Cardiac muscle cell (in vitro differentiated cells and primary cell): ENCODE results near the gene PTH1R. TPM values are rescaled to one million over a fixed set of nuclear protein-coding genes. Genes with fewer than 3 reads are reported as not detected.

Source experiments
- DNase-seq, 2 donors: peaks; one replicate each; pipeline versions ENCODE4 v3.0.0 to v3.0.0-alpha.2; 2010 to 2017; ENCODE audit warnings: low read depth in 1 of 2, low spot score in 1 of 2
- H3K27ac ChIP-seq: fragments of 200-600 bp; sonication (generic); 2 replicates; pipeline ENCODE4 v1.5.1; 2016
- H3K27me3 ChIP-seq: fragments of 200-600 bp; sonication (generic); 2 replicates; pipeline ENCODE4 v1.6.0; 2016; ENCODE audit warnings: control low read depth
- H3K36me3 ChIP-seq: fragments of 200-600 bp; sonication (generic); 2 replicates; pipeline ENCODE4 v1.5.1; 2016; ENCODE audit warnings: control low read depth
- H3K4me1 ChIP-seq: fragments of 200-600 bp; sonication (generic); 2 replicates; pipeline ENCODE4 v1.8.1; 2017; ENCODE audit warnings: low read depth, mild to moderate bottlenecking, mixed run types
- H3K4me3 ChIP-seq: fragments of 200-600 bp; sonication (generic); 2 replicates; pipeline ENCODE4 v1.5.1; 2016; ENCODE audit warnings: mild to moderate bottlenecking
- H3K9me3 ChIP-seq: fragments of 200-600 bp; sonication (generic); 2 replicates; pipeline ENCODE4 v1.5.1; 2017; ENCODE audit warnings: low read depth, mild to moderate bottlenecking, control low read depth
- polyA plus RNA-seq: library from polyadenylated mRNA; unstranded; fragments of >200 nt; fragmentation: Nextera tagmentation; extraction: Ambion mirVana; gene quantifications from 2 replicates; pipeline ENCODE4 v1.2.1, GENCODE V29; 2016
- total RNA-seq: library from RNA; depleted of rRNA; stranded (reverse); fragments of >200 nt; gene quantifications from 2 replicates; pipeline ENCODE4 v1.2.3, GENCODE V29; 2016
- TF ChIP-seq, protein P1 (sequence below): IDR thresholded peaks from 2 replicates; pipeline ENCODE4 v1.5.1; 2012; ENCODE audit warnings: low read depth, mild to moderate bottlenecking, low read length

Gene PTH1R
- total and polyA plus RNA-seq, 2 experiments from 2014 or later: 112 to 121 TPM

DNA sequence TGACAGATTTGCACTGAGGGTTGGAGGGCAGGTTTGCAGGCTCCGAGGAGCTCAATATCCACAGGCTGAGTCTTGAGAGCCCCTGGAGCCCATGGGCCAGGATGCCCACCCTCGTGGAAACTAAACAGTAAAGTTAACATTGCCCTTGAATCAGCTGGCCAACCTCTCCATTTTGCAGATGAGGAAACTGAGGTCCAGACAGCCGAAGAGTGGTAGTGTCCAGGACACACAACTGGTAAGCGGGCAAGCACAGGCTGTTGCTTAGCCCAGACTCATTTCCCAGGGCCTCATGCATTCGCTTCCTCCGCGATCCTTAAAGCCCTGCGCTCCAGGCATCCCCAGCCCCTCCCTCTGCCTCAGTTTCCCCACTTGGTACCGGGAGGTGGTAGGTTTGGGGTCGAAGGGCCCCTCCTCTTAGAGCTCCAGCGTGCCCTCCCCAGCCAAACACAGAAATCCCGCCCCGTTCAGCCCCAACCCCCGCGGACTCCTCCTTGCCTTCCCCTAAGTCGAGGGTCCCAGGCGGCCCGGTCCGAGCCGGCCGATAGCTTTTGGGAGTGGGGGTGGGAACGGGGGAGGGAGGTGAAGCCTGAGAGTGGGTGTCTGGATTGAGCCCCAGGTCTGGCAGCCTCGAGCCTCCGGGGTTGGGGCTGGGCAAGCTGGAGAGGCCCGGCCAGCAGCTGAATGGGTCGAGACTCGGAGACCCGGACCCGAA is 3.5 kb downstream of the PTH1R start:
- Histone ChIP-seq H3K4me1 (peaks cover 55% of the 10 kb centered on the region), H3K27me3 (no peaks in the 10 kb centered on the region), H3K4me3 (peak overlapping the region; percentile 51), H3K9me3 (no peaks in the 10 kb centered on the region), H3K27ac (peak overlapping the region; percentile 79), H3K36me3 (no peaks in the 10 kb centered on the region)
- TF ChIP-seq, protein P1, sequence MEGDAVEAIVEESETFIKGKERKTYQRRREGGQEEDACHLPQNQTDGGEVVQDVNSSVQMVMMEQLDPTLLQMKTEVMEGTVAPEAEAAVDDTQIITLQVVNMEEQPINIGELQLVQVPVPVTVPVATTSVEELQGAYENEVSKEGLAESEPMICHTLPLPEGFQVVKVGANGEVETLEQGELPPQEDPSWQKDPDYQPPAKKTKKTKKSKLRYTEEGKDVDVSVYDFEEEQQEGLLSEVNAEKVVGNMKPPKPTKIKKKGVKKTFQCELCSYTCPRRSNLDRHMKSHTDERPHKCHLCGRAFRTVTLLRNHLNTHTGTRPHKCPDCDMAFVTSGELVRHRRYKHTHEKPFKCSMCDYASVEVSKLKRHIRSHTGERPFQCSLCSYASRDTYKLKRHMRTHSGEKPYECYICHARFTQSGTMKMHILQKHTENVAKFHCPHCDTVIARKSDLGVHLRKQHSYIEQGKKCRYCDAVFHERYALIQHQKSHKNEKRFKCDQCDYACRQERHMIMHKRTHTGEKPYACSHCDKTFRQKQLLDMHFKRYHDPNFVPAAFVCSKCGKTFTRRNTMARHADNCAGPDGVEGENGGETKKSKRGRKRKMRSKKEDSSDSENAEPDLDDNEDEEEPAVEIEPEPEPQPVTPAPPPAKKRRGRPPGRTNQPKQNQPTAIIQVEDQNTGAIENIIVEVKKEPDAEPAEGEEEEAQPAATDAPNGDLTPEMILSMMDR: no peak
- DNase-seq: no peak

DNA sequence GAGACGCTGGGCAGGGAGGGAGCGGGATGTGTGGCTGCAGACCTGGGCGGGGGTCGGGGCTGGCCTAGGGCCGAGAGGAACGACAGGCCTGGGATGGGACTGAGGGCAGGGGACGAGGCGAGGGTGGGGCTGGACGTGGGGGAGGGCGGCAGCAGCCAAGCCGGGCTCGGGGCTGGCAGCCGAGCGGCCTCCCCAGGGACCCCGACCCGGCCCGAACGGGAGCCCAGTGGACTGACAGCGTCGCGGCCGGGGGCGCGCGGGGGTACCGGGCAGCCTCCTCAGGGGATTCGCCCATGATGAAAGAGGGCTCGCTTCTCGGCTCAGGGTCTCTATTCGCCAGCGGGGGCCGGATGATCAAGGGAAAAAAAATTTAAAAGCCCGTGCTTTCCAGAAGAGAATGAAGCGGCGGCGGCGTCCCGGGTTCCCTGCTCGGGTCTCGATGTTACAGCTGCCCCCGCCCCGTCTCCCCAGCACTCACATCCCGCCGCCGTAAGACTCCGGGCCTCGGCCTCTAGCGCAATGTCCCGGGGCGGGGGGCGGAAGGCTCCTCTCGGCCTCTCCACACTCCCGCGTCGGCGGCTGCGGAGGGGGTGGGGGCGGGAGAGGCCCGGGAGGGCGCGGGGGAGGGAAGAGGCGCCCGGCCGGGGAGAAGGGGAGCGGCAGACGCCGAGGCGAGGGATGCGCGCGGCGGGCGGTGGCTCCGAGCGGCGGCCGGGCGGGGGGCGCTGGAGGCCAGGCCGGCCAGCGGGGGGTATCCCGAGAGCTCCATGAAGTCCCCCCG is 4.3 kb downstream of the PTH1R start:
- H3K4me1 ChIP-seq: peaks cover 48% of the 10 kb centered on the region
- DNase-seq: peak; percentile 58 to 72
- H3K27me3 ChIP-seq: no peaks in the 10 kb centered on the region

DNA sequence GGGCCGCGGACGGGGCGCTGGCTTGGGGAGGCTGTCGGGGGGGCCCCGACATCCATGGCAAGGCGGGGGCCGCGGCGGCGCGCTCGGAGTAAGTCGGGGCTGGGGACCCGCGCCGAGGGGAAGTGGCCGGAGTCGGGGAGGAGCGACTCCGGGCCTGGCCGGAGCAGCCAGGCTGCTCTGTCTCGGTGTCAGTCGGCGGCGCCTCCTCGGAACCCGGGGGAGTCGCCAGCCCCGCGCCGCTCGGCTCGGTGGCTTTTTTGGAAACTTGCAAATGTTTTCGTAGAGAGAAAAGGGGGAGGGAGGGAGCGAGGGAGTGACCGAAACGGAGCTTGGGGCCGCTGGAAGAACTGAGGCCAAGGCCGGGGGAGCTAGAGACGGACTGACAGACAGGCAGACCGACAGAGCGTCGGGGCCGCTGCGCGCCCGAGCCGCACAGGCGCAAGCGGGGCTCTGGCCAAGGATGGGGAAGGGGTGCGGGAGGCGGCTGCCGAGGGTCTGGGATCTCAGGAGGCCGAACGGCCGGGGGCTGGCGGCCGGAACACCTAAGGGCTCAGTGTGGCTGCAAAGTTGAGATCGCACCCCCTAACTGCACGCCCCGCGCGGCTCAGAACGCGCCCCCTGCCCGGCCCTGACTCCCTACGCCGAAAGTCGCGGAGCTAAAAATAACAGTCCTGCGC is 5.0 kb downstream of the PTH1R start:
- no peaks in the 10 kb centered on the region for H3K9me3 ChIP-seq
- H3K27me3 ChIP-seq: no peaks in the 10 kb centered on the region
- peaks cover 40% of the 10 kb centered on the region for H3K4me1 ChIP-seq
- DNase-seq: peak; percentile 61 to 70
- H3K27ac ChIP-seq: peak overlapping the region; percentile 79
- no peaks in the 10 kb centered on the region for H3K36me3 ChIP-seq
- H3K4me3 ChIP-seq: peak overlapping the region; percentile 51
- TF ChIP-seq, protein P1: no peak

More for the DNA sequence above, 4.3 kb downstream of the PTH1R start:
- Histone ChIP-seq H3K36me3 (no peaks in the 10 kb centered on the region), H3K4me3 (peak overlapping the region; percentile 51), H3K27ac (peak overlapping the region; percentile 79), H3K9me3 (no peaks in the 10 kb centered on the region)
- TF ChIP-seq, protein P1: no peak

DNA sequence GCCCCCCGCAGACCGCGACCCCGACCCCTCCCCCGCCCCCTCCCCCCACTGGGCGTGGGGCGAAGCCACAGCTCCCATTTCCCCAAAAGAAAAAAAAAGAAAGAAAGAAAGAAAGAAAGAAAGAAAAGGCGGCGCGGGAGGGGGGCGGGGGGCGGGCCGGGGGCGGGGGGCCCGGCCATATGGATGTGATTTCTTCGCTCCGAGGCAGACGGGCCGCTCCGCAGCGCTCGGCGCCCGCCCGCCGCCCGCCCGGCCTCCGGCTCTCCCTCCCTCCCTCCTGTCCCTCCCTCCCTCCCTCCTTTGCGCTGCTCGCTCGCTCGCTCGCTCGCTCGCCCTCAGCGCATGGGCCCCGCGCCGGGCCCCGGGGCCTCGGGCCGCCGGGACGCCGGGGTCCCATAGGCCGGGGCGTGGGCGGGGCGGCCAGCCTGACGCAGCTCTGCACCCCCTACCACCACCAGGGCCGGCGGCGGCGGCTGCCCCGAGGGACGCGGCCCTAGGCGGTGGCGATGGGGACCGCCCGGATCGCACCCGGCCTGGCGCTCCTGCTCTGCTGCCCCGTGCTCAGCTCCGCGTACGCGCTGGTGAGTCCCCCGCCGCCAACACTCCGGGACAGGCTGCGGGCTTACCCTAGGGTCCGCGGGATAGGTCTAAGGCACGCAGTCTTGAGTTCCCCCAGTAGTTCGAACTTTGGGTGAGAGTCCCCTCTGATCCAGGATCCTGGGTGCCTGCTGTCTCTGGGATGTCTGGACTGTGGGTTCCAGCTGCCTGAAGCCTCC is 5.7 kb downstream of the PTH1R start:
- Histone ChIP-seq H3K4me1 (peaks cover 37% of the 10 kb centered on the region), H3K36me3 (no peaks in the 10 kb centered on the region), H3K27me3 (no peaks in the 10 kb centered on the region), H3K4me3 (peak overlapping the region; percentile 51), H3K27ac (peak overlapping the region; percentile 79), H3K9me3 (no peaks in the 10 kb centered on the region)
- TF ChIP-seq, protein P1: no peak
- peak; percentile 63 to 79 for DNase-seq

DNA sequence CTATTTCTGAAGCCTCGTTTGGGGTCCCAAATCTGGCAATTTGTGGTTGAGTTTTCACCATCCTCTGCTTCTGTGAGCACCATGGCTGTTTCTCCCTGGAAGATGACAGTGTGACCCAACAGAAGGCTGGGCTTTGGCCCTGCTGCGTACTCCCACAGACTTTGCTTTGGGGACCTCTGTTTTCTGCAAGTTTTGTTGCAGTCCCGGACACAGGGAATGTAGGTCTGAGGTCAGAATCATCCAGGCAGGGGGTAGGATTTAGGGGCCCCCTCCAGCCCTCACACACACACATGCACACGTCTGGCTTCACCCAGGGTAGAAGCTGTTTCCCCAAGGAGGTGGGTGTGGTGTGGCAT is 6.3 kb downstream of the PTH1R start:
- Histone ChIP-seq H3K4me1 (peaks cover 39% of the 10 kb centered on the region), H3K27me3 (no peaks in the 10 kb centered on the region)

More for the DNA sequence above, 6.3 kb downstream of the PTH1R start:
- Histone ChIP-seq H3K36me3 (no peaks in the 10 kb centered on the region), H3K4me3 (peak overlapping the region; percentile 51), H3K27ac (no peak overlapping the region), H3K9me3 (no peaks in the 10 kb centered on the region)
- no peak for DNase-seq
- TF ChIP-seq, protein P1: no peak
